Measurements from ENCODE around the gene BANP. TPM values are rescaled to one million over a fixed set of nuclear protein-coding genes. Genes with fewer than 3 reads are reported as not detected.

Gene BANP
- total RNA-seq, 2 experiments from 2014 or later, result 39.6 to 58.0 TPM

GRCh38 chr16:88010968-88011483 is 59.8 kb downstream of the BANP start:
- ChIA-PET POLR2A (no interaction called here), CTCF (ENCODE audit: unreplicated experiment) (no interaction called here)
- Histone ChIP-seq H3K9me2 (ENCODE audit: insufficient read depth, low read length) (no peaks in the 10 kb centered on the region), H3K4me1 (ENCODE audit: insufficient read depth, low read length, poor library complexity, severe bottlenecking) (no peaks in the 10 kb centered on the region), H4K20me1 (ENCODE audit: insufficient read depth, low read length) (no peaks in the 10 kb centered on the region), H3K36me3 (ENCODE audit: insufficient read depth, low read length) (peaks cover 48% of the 10 kb centered on the region), H3K79me2 (ENCODE audit: insufficient read depth, low read depth, low read length) (no peaks in the 10 kb centered on the region), H3K4me3 (ENCODE audit: low read depth, low read length, poor library complexity, severe bottlenecking) (no peak overlapping the region), H2AFZ (ENCODE audit: low read length) (no peak overlapping the region), H3K27ac (ENCODE audit: low read depth, low read length, poor library complexity, severe bottlenecking) (no peak overlapping the region), H3K9me3 (ENCODE audit: low read length) (no peaks in the 10 kb centered on the region), H3K4me2 (ENCODE audit: low read length) (no peak overlapping the region)
- TF ChIP-seq CTCF (conservative IDR thresholded peaks at IDR 0.05; ENCODE audit: low read length) (no peak), EZH2phosphoT487 (IDR thresholded peaks at IDR 0.05; ENCODE audit: borderline replicate concordance, low read depth, low read length) (no peak)
- BruUV-seq (replicated peaks), result no TSS peak
- intact Hi-C loops (cut with micrococcal nuclease; ENCODE audit: unreplicated experiment), result no loop called here
- no peak for DNase-seq (ENCODE audit: low spot score)

- Histone ChIP-seq H3K36me3 (ENCODE audit: insufficient read depth, low read length) (peaks cover 42% of the 10 kb centered on the region), H4K20me1 (ENCODE audit: insufficient read depth, low read length) (no peaks in the 10 kb centered on the region), H3K9me2 (ENCODE audit: insufficient read depth, low read length) (no peaks in the 10 kb centered on the region), H2AFZ (ENCODE audit: low read length) (no peak overlapping the region), H3K4me2 (ENCODE audit: low read length) (no peak overlapping the region), H3K79me2 (ENCODE audit: insufficient read depth, low read depth, low read length) (no peaks in the 10 kb centered on the region), H3K4me3 (ENCODE audit: low read depth, low read length, poor library complexity, severe bottlenecking) (no peak overlapping the region), H3K9me3 (ENCODE audit: low read length) (no peaks in the 10 kb centered on the region), H3K27ac (ENCODE audit: low read depth, low read length, poor library complexity, severe bottlenecking) (no peak overlapping the region), H3K4me1 (ENCODE audit: insufficient read depth, low read length, poor library complexity, severe bottlenecking) (no peaks in the 10 kb centered on the region)
- ChIA-PET POLR2A (no interaction called here), CTCF (ENCODE audit: unreplicated experiment) (no interaction called here)
- TF ChIP-seq CTCF (conservative IDR thresholded peaks at IDR 0.05; ENCODE audit: low read length) (no peak), EZH2phosphoT487 (IDR thresholded peaks at IDR 0.05; ENCODE audit: borderline replicate concordance, low read depth, low read length) (no peak)
- no TSS peak for BruUV-seq (replicated peaks)
- intact Hi-C loops (cut with micrococcal nuclease; ENCODE audit: unreplicated experiment), result no loop called here
- DNase-seq (ENCODE audit: low spot score), result no peak
These were observed 61.1 kb downstream of the BANP start for GRCh38 chr16:88012360-88012759.

- H3K36me3 ChIP-seq (ENCODE audit: insufficient read depth, low read length), result peaks cover 34% of the 10 kb centered on the region
- no peaks in the 10 kb centered on the region for H3K9me2 ChIP-seq (ENCODE audit: insufficient read depth, low read length)
These were observed 61.9 kb downstream of the BANP start for GRCh38 chr16:88013091-88013609.

More at GRCh38 chr16:88013091-88013609, 61.9 kb downstream of the BANP start:
- H3K4me1 ChIP-seq (ENCODE audit: insufficient read depth, low read length, poor library complexity, severe bottlenecking), result no peaks in the 10 kb centered on the region
- no peak overlapping the region for H3K27ac ChIP-seq (ENCODE audit: low read depth, low read length, poor library complexity, severe bottlenecking)
- no peak for TF ChIP-seq CTCF (conservative IDR thresholded peaks at IDR 0.05; ENCODE audit: low read length)
- no peak for TF ChIP-seq EZH2phosphoT487 (IDR thresholded peaks at IDR 0.05; ENCODE audit: borderline replicate concordance, low read depth, low read length)
- no peaks in the 10 kb centered on the region for H4K20me1 ChIP-seq (ENCODE audit: insufficient read depth, low read length)
- no TSS peak for BruUV-seq (replicated peaks)
- CTCF ChIA-PET (ENCODE audit: unreplicated experiment), result no interaction called here
- no peak overlapping the region for H3K4me2 ChIP-seq (ENCODE audit: low read length)
- POLR2A ChIA-PET, result no interaction called here
- H2AFZ ChIP-seq (ENCODE audit: low read length), result no peak overlapping the region
- intact Hi-C loops (cut with micrococcal nuclease; ENCODE audit: unreplicated experiment), result no loop called here
- no peaks in the 10 kb centered on the region for H3K9me3 ChIP-seq (ENCODE audit: low read length)
- DNase-seq (ENCODE audit: low spot score), result no peak
- no peak overlapping the region for H3K4me3 ChIP-seq (ENCODE audit: low read depth, low read length, poor library complexity, severe bottlenecking)
- no peaks in the 10 kb centered on the region for H3K79me2 ChIP-seq (ENCODE audit: insufficient read depth, low read depth, low read length)
